GM19328 (cell line): ENCODE results near the gene CSNK1A1.
"Not testable (repeated sequence)": the region's sequence is repeated elsewhere in the genome, so short reads cannot be mapped to it uniquely, and the experiment has no call there.

ENCODE experiments used
- ATAC-seq: cut with Tn5 transposase; IDR thresholded peaks from one replicate; pipeline ENCODE4 v1.9.1; 2021; ENCODE audit warnings: mild to moderate bottlenecking, moderate library complexity; ENCODE audit not compliant: unreplicated experiment

Gene CSNK1A1

DNA sequence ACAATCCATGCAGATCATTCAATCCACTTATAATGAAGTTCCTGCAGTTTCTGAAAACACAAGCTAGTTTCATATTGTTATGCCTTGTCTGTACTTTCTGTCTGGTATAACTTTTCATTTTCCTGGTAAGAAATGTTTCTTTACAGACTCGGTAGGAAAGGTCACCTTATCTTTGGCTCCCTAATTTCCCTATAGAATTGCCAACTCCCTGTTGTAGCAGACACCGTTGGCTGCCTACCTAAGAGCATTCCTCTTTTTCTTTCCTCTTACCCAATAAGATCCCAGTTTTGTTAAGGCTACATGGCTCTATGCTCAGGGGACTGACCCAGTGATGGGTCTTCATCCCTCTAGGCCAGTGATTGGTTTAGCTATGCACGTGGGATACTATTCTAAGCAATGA is 23.9 kb upstream of the CSNK1A1 start:
- no peak for ATAC-seq

DNA sequence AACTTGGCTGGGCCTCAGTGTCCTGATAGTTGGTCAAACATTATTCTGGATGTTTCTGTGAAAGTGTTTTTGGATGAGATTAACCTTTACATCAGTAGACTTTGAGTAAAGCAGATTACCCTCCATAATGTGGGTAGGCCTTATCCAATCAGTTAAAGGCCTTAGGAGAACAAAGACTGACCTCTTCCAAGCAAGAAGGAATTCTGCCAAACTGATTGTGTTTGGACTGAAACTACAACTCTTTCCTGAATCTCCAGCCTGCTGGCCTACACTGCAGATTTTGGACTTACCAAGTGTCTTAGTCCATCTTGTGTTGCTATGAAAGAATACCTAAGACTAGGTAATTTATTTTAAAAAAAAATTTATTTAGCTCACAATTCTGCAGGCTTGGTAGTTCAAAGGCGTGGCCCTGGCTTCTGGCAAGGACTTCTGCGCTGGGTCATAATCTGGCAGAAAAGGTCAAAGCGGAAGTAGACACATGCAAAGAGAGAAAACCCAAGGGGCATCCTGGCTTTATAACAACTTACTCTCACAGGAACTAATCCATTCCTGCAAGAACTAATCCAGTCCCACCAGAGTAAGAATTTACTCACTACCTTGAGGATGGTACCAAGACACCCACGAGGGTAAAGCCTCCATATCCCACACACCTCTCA is 21.5 kb upstream of the CSNK1A1 start:
- no peak for ATAC-seq

DNA sequence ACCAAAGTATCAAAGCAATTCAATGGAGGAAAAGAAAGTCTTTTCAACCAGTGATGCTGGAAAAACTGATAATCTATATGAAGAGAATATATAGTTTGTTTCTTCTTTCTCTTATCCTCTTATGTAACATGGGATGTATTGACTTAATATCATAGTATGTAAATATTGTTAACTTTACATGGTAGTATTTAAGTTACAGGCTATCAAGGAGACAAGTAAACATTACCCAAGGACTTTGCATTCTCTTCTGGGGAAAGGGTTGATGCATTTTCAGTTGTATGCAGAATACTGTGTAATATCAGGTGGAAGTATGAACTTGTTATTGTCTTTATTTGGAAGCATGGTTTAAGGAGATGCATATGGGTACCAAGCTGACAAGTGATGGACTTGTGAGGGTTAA is 20.9 kb upstream of the CSNK1A1 start:
- ATAC-seq: no peak

DNA sequence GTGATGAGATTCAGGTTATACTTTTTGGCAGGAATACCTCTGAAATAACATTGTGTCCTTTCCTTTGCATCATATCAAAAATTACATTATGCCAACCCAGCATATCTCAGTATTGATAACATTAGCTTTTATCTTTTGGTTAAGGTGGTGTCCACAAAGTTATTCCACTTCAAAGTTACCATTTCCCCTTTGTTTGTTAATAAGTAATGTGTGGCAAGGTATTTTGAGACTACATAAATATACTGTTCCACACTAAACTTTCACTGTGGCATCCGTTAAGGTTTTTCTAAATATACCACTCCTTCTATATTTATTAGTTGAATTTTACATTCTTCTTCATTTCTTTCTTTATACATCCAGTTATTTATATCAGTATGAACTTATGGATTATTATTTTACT is 16.0 kb upstream of the CSNK1A1 start:
- ATAC-seq: no peak

DNA sequence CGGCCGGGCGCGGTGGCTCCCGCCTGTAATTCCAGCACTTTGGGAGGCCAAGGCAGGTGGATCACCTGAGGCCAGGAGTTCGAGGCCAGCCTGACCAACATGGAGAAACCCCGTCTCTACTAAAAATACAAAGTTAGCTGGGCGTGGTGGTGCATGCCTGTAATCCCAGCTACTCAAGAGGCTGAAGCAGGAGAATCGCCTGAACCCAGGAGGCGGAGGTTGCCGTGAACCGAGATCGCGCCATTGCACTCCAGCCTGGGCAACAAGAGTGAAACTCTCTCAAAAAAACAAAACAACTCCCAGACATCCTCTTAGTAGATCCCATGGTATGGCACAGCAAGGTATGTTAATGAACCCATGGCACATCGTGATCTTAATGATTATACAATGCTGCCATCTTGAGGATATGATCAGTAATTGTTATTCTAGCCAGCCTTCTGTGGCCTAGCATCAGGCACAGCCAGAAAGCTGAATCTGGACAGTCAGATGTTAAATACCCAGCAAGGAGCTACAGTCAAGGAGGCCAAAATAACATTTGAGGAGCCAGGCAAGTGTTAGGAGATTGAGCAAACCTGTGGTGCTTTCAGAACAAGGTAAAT is 13.4 kb upstream of the CSNK1A1 start:
- ATAC-seq: peak; percentile 92

DNA sequence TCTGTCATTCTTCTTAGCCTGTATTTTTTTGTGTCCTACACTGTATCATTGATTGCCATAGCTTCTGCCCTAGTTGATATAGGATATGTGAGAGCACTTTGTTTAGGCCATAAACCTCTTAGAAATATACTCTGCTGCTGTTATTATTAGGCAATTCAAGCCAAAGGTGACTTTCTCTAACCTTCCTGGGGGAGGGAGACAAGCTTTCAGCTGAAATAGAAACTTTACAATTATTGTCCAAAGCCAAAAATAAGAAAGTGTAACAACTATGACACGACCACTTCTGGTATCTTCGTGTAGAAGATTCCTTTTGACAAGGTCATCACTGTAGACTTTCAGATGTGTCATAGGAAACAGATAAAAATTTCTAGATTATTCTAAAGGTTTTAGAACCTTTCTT is 12.2 kb upstream of the CSNK1A1 start:
- no peak for ATAC-seq

DNA sequence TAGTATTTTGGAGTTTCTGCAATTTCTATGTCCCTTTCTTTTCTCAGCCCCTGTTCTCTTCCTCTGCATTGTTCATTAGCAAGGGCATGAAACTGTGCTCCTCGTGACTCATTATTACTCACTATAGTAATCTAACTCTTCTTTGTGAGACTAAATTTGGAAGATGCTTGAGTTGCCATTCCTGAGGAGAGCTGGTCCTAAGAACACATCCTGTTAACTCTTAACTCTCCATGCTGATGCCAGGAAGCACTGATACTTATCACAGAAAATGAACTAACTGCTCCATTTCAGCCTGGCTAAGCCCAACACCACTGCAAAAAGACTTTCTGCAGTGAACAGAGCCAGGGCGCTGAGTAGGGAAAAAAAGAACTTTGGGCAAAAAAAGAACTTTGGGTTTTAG is 10.6 kb upstream of the CSNK1A1 start:
- no peak for ATAC-seq

DNA sequence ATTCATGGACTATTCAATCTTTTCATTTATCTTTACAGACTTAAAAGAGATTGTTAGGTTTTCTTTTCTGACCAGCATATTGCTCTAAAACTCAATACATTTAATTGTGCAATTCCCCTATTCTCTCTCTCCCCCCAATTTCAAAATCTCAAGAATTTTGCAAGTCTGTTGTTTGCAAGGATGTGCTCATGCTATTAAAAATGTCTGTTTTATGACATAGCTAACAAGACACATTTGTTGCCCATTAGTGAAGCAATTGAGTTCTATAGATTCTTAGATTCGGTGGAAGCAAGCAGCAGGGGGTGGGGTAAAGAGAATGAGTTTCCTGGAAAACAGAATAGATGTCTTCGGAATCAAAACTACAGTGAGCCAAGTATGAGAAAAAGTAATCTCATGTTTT is 8.5 kb upstream of the CSNK1A1 start:
- no peak for ATAC-seq

DNA sequence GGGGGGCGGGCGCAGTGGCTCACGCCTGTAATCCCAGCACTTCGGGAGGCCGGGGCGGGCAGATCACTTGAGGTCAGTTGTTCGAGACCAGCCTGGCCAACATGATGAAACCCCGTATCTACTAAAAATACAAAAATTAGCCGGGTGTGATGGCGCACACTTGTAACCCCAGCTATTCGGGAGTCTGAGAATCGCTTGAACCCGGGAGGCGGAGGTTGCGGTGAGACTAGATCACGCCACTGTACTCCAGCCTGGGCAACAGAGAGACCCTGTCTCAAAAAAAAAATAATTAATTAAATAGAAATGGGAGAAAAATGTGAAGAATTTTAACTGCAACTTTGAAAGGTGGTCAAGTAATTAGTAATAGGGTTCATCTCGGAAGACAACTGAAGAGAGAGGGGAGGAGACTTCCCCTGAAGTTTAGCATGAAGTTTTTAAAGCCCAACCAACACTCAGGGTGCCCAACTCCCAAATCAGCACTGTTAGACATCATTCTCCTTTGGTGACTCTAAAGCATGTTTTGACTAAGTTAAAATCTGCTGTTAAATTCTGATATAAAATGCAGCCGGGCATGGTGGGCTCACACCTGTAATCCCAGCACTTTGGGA is 1.4 kb upstream of the CSNK1A1 start:
- no peak for ATAC-seq

DNA sequence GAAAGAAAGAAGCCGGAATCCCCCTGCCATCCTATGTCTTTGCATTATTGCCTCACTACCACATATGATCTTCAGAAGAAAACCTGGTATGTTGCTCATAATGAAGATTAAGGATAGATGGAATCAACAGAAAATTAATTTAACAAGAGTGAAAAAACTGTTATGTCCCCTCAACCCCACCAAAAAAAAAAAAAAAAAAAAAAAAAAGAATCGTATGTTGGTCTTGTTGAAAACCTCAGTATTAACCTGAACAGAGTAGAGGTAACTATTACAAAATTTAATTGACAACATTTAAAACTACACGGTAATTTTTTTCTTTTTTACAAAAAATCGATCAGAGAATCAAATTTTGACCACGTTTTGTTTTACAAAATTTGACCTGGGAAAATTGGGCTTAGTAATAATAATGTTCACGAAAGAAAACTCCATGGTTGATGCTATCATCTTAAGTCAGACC is 827 bp upstream of the CSNK1A1 start:
- ATAC-seq: no peak

DNA sequence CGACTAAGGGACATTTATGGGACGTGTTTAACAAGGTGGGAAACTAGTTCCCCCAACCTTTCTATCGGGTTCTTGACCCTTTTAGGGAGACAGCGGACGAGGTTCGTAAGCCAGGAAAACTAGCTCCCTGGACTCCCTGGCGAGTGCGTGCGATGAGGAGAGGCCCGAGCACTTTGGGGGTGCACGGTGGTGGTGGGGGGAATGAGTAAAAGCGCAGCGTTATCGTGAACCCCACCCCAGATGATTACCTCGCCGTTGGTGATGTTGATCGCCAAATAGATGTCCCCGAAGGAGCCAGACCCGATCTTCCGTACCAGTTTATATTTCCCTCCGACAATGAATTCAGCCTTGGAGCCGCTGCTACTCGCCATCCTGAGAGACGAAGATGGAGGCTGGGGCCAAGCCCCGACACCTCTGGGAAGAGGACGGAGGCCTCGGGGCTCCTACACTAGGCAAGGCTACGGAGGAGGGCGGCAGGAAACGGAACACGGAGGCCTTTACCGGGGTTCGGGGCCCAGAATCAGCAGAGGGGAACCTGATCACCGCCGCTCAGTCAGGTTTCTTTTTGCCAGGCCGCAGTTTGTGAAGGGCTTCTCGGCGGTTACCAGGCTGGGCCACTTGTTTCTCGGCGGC is 529 bp downstream of the CSNK1A1 start:
- ATAC-seq: no peak

DNA sequence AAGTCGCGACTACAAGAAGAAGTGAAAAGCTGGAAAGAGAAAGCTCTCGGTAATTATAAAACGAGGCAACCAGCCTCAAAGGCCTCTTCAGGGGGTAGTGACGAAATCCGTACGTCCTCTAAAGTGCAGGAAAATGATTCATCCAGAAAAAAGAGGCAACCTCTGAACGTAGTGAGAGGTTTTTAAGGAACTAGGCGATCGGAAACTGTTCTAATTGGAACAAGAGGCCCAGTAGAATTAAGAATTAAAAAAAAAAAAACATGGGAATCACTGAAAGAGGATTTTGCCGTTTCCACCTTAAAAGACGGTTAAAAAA is 1.0 kb downstream of the CSNK1A1 start:
- no peak for ATAC-seq

DNA sequence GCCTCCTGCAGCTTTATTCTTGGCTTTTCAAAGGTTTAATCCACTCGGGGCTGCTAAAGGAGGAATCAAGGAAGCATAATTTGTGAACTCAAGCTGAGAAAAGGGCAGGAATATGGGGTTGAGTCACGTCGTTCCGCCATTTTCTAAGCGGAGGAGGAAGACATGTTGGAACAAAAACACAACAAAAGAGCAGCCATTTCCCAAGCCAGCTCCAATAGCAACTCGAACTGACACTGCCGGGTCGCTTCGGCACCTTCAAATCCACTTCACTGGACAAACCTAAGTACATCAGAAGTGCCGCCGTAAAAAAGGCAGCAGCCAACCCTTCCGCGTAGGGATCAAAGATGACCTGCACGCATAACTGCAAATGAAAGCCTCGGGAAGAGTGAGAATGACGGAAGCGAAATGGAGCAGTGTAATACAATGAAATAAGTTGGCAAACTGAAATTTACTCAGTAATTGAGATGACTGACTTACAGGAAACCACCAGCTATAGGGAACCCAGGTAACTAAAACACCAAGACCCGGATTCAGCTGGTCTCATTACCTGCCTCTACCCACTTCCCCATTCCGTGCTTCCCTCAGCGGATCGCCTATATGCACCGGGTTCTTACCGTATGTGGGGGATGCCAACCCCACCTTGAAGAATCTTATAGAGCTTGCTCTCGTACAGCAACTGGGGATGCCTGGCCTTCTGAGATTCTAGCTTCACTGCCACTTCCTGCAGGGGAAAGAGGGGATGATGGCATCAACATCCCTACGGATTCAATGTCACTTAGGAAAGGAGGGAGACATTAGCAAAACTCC is 1.6 kb downstream of the CSNK1A1 start:
- peak; percentile 31 for ATAC-seq

DNA sequence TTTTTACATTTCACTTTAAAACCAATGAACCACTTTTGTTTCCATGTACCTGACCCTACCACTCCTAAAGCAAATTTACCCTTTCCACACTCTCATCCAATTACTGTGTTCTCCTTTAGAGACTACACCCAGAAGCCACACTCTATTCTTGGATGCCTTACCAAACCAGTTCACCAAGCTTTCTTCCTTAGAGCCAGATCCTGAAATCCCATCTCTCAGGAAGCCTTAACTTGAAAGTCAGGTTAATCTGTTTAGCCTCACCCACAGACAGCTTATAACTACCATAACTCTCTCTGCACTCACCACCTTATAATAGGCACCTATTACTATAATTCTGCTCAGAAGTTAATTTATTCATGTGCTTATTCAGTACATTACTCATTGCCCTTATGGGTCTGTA is 4.3 kb downstream of the CSNK1A1 start:
- ATAC-seq: no peak

DNA sequence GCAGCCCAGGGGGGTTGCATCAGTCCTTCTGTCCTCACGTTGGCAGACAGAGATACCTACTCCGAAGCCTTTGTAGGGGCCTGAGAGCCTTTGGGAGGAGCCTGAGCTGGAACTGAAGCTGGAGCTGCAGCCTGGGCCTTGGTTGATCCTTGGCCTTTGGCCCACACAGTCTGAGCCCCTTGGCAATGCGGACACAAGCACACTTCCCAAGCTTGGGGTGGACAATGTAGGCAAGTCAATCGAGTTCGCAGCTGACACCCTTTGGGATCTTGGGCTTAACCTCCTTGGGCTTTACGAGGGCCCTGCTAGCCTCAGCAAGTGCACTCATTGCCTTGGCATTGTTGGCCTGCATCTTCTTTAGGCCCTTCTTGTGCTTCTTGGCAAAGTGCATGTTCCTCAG is 5.9 kb downstream of the CSNK1A1 start:
- ATAC-seq: no peak

DNA sequence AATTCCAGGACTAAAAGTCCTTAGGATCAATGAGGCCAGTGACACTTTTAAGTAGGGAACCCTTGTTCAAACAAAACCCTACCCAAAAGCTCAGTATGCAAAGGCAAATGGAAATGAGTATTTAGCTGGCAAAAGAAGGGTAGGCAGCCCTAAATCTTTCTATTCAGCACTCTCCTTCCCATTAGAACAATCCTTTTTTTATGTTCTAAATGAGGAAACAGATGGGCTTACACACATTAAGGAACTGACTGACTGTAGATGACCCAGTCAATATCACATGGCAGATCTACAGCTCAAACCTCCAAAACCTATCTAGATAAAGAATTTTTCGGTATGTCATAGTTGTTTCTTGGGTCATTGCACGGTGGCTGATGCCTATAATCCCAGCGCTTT is 7.2 kb downstream of the CSNK1A1 start:
- no peak for ATAC-seq

DNA sequence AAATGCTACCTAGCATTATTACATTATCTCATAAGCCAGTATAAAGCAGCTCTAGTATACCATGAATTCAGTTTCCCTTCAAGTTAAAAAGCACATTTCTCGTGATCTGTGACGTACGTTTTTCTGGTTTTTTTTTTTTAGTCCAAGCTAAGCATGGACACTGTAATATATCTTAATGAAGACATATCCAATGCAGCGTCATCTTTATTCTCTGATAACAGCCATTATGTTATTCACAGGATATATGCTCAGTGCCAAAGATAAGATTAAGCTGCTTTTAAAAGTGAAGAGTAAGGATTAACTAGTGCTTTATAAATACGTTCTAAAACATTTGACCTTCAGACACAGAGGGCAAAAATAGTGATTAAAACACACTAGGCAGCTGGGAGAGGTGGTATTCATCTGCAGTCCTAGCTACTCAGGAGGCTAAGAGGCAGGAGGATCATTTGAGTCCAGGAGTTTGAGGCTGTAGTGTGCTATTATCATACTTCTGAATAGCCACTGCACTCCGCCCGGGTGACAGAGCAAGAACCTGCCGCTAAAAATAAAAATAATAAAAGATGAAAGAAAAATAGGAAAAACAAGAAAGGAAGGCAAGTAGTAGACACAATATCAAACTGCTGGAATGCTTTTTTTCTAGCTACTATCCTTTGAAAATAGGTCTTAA is 7.7 kb downstream of the CSNK1A1 start:
- ATAC-seq: no peak

DNA sequence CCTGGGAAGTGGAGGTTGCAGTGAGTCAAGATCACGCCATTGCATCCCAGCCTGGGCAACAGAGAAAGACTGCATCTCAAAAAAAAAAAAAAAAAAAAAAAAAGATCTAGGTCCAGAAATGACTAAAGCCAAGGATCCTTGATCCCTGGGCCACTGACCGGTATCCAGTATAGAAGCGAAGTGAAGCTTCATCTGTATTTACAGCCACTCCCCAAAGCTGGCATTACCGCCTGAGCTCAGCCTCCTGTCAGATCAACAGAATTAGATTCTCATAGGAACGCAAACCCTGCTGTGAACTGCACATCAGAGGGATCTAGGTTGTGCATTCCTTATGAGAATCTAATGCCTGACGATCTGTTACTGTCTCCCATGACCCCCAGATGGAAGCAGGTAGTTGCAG is 9.3 kb downstream of the CSNK1A1 start:
- no peak for ATAC-seq

DNA sequence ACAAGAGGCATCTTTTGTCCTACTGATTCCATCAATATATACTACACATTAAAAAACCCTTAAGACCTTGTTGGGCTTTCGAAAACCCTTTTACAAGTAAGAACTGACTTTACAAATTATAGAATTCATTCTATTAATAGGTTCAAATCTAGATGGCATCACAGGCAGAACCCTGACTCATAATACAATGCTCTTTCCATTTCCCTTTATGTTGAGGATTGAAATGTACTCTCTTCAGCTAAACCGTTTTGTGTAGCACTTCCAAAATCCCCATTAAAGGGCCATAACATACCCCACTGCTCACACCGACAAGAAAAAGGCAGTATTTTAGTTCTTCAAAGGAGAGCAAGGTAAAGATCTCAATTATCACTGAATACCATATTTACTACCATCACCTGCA is 11.2 kb downstream of the CSNK1A1 start:
- ATAC-seq: no peak

DNA sequence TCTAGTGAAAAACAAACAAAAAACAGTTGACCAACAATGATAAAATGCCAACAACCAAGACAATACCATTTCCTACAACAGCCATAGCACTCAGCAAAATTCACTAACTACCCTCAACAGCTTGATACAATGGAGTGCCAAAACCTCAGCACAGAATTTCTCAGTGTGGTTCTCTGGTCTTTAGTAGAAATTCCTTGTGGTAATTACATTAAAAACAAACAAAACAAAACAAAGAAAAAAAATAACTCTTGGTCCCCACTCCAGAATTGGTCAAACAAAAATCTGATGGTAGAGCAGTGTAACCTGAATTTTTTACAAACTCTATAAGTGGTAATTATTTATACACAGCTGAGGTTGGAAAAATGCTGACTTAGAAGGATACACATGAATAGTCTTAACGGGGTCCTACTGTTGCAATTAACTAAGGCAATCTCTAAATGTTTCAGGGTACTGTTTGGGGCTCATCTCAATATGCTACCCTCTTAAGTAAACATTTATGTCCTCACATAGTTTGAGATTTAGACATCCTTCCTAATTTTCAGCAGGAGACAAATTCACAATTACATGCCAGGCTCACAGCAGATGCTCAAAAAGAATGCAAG is 13.8 kb downstream of the CSNK1A1 start:
- ATAC-seq: no peak

DNA sequence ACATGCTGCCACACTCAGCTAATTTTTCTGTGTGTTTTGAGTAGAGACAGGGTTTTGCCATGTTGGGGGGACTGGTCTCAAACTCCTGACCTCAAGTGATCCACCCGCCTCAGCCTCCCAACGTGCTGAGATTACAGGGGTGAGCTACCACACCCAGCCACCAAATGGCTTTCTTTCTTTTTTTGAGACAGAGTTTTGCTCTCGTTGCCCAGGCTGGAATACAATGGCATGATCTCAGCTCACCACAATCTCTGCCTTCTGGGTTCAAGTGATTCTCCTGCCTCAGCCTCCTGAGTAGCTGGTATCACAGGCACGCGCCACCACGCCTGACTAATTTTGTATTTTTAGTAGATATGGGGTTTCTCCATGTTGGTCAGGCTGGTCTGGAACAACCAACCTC is 15.5 kb downstream of the CSNK1A1 start:
- not testable (repeated sequence) for ATAC-seq
